GM08714 (cell line): Measurements from ENCODE around the gene FBXW2.

ENCODE experiments used
- H3K4me3 ChIP-seq: fragments of 200-500 bp; sonication (Bioruptor generic); 2 replicates; pipeline ENCODE4 v1.5.1; 2014; ENCODE audit warnings: mild to moderate bottlenecking, low read length, inconsistent platforms
- ZNF274 ChIP-seq: IDR thresholded peaks from 2 replicates; pipeline ENCODE4 v1.6.1; 2012; ENCODE audit warnings: mild to moderate bottlenecking, low read depth, low read length

FBXW2 gene, protein sequence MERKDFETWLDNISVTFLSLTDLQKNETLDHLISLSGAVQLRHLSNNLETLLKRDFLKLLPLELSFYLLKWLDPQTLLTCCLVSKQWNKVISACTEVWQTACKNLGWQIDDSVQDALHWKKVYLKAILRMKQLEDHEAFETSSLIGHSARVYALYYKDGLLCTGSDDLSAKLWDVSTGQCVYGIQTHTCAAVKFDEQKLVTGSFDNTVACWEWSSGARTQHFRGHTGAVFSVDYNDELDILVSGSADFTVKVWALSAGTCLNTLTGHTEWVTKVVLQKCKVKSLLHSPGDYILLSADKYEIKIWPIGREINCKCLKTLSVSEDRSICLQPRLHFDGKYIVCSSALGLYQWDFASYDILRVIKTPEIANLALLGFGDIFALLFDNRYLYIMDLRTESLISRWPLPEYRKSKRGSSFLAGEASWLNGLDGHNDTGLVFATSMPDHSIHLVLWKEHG

DNA sequence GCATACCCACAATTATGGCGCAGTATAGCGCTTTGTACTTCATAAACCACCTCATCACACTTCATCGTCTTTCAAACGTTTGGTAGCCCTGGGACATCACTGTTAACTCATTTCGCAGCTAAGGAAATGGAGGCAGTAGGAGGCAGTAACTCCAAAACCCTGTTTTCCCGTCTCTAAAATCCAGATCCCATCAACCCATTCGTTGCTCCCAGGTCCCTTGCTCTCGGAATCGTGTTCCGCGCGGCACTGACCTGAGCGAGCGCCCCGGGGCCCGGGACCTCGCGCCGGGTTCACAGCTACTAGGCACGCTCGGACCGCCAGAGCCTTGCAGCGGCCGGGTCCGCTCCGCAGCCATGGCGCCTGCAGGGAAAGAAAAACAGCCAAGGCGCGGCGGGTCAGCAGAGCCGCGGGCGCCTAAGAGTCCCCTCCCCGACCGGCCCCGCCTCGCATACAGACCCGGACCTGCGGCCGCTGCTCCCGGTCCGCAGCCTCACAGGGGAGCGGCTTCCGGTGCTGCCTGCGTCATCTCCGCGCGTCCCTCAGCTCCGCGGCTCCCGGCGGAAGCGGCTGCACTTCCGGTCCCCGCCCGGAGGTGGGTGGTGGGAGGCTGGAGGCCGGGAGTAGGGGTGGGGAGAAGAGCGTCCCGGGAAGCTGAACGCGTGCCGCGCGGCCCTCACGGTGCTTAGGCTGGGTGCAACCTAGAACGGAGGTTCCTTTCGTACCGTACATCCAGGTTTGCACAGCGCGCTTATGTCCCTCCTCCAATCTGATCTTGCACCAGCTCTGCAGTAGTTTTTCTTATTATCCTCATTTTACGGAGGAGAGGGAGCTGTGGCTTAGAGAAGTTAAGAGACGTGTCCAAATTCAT lies at the start of gene FBXW2:
Gene FBXW2 (minus strand): TSS at position 519 of the 868 bp plus-strand sequence. CDS start 5,158 bp downstream, outside the sequence.
- no peak for TF ChIP-seq ZNF274
- H3K4me3 ChIP-seq, result peak within 1 kb of the TSS; percentile 99

DNA sequence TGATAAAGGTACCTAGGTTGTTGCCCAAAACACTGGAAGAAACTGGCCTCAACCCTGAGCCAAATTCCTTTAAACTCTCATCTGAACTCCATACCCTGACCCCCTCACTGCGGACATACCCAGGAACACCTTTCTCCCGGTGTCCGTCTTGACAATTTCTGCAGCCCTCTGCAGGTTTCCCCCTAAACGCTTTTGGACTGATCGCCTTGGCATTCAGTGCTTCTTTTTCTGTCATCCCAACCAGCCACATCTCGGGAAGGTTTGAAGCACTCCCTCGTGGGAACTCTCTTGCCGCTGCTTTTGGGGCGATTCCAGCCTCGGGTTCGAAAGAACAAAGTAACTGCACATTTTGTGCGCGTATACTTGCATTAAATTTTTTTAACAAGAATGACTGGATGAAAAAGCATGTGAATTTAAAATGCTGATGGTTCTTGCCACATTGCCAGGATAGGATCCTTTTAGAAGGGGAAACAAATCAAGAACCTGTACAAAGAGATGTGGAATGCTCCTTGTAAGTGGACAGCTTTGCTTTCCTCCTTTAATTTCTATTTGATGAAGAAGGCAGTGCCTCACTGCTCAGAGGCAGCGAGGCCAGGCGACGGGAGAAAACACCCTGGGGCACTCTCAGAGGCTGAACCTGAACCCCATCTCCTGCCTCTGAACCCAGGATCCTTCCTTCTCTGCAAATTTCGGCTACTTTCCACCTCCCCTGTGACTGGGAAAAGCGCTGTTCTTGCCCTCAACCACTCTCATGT lies 48.9 kb upstream of the FBXW2 start:
- peak overlapping the region; percentile 87 for H3K4me3 ChIP-seq
- TF ChIP-seq ZNF274, result no peak

DNA sequence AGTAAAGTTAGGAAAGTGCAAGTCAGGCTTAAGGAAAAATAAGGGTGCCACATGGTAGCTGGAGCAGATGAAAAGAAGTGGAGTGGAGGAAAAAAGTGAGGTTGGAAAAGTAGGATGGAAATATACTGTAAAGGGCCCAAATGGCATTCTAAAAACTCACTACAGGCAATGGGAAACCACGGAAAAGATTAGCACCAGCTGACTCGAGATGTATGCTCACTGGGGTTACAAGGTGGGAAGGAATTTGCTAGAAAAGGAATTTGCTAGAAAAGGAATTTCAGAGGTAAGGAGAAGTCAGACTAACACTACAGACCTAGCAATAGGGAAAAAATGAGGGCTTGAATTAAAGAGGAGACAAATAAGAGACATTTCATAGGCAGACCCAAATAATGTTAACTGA lies 45.9 kb upstream of the FBXW2 start:
- no peak overlapping the region for H3K4me3 ChIP-seq
- TF ChIP-seq ZNF274, result no peak

DNA sequence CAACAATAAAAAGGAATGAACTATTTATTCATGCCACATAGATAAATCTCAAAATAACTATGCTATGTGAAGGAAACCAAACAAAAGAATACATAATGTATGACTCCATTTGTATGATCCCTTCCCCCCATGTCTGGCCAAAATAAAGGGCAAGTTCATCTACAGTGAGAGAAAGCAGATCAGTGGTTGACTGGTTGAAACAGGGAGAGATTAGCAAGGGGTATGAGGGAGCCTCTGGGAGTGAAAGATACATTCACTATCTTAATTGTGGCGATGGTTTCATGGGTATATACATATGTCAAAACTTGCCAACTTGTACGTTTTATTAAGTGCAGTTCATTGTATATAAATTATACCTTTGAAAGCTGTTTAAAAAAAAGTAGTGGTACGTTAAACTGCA lies 44.7 kb upstream of the FBXW2 start:
- TF ChIP-seq ZNF274, result no peak
- H3K4me3 ChIP-seq, result no peak overlapping the region

DNA sequence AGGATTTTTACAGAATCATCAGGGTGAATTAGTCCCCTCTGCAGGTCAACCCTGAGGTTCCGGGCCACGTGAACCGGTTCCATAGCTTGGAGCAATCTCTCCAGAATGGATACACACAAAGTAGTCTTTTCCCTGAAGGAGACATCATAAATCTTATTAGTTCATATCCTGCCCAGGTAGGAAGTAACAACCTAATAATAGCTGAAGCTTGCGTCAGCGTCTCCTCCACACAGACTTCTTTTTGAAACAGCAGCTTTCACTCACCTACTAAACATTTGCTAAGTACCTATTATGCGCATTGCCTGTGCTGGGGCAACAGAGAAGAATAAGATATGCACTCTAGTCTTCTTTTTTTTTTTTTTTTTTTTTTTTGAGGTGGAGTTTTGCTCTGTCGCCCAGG lies 40.1 kb upstream of the FBXW2 start:
- TF ChIP-seq ZNF274, result no peak
- no peak overlapping the region for H3K4me3 ChIP-seq

DNA sequence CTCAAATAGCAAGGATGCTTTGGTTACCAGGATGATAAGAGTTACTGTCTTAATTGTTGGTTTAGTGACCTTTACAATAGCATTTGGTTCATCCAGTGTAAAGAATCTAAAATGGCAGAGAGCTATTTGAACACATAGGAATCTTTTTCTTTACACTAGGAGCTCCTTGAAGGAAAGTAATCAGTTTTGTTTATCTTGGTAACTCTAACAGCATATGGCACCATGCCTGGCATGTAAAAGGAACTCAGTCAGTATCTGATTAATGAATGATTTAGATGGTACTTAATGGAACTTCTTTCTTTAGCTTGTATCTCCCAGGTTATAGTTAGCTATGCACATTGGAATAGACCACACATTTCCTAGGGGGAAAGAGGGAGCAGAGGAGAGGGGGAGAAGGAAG lies 39.6 kb upstream of the FBXW2 start:
- TF ChIP-seq ZNF274, result no peak
- H3K4me3 ChIP-seq, result no peak overlapping the region

DNA sequence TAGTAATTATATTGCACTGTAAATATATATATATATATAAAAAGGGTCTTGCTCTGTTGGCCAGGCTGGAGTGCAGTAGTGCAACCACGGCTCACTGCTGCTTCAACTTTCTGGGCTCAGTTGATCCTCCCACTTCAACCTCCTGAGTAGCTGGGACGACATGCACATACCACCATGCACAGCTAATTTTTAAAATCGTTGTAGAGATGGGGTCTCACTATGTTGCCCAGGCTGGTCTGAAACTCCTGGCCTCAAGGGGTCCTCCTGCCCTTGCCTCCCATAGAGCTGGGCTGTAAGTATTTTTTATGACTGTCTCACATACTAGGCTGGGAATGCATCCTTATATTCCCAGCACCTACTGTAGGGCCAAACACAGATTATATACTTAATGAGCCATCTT lies 37.6 kb upstream of the FBXW2 start:
- TF ChIP-seq ZNF274, result no peak
- H3K4me3 ChIP-seq, result no peak overlapping the region

DNA sequence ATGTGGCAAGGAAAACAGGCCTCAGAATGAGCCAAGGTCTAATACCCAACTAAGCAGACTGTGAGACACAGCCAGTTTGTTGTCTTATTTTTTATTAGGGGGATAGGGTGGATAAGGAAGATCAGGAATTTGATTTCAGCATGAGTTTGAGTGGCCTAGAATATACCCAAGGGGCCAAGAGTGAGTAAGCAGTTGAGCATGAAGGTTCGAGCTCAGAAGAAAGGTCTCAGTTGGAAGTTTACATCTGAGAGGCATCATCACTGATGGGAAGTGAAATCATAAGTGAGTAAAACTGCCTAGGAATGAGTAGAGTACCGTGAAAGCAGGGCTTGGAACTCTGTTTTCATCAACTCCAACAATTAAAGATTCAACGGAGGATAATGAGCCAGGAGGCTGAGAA lies 36.9 kb upstream of the FBXW2 start:
- TF ChIP-seq ZNF274, result no peak
- no peak overlapping the region for H3K4me3 ChIP-seq

DNA sequence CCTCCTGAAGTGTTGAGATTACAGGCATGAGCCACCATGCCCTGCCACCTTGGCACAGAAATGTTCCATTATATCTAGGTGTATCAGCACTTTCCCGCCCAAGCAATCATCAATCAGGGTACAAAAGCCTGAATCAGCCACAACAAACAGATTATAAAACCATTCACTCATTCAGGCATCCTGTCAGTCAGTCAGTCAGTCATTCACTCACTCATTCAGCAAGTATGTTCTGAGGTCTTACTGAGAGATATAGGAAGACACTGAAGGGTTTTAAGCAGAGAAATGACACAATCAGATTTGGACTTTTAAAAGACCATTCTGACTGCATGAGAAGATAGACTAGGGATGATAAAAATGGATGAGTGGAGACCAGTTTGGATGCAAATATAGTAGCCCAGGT lies 36.4 kb upstream of the FBXW2 start:
- no peak for TF ChIP-seq ZNF274
- no peak overlapping the region for H3K4me3 ChIP-seq

DNA sequence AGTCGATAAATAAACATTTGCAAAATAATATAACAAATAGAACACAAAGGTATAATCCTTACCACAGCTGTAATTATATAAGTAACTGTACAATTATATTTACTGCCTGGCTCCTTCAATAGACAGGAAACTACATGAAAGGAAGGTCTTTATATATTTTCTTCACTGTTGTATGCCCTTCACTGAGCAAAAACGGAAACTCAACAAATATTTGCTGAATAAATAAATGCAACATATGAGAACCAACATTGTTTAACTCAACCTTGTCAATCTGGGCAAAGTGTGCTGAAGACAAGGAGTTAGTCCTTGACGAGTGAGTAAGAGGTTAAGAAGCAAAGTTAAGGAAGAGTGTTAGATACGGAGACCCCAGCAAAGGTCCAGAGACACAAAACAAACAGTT lies 26.9 kb upstream of the FBXW2 start:
- no peak for TF ChIP-seq ZNF274
- no peak overlapping the region for H3K4me3 ChIP-seq

DNA sequence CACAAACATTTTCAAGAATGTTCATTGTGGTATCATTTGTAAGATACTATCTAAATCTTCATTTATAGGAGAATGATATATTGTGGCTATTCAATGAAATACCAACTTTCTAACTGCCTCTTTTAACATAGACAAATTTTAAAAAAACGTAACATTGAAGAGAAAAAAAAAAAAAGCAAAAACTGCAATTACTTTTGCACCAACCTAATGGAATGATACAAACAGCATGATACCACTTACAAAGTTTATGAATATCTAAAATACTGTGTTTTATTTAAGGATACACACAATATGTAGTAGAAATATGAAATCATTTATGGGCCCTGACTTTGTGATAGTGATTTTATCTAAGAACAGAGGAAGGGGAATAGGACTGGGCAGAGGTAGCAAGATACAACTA lies 25.4 kb upstream of the FBXW2 start:
- H3K4me3 ChIP-seq, result no peak overlapping the region
- no peak for TF ChIP-seq ZNF274

DNA sequence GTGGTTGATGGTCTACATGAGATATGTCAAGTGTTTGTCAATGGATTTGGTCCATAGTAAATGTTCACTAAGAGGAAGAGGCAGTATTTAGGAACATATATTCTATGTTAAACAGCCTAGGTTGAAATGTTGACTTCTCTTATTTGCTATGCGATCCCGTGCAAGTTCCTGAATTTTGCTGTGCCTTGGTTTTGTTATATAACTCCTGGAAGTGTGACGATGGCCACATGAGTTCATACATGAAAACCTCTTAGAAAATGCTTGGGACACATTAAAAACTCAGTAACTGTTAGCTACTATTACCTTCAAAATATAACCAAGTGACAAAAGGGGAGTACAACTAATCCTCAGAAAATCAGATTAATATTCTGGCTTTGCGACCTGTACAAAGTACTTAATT lies 21.9 kb upstream of the FBXW2 start:
- H3K4me3 ChIP-seq, result no peak overlapping the region
- TF ChIP-seq ZNF274, result no peak

DNA sequence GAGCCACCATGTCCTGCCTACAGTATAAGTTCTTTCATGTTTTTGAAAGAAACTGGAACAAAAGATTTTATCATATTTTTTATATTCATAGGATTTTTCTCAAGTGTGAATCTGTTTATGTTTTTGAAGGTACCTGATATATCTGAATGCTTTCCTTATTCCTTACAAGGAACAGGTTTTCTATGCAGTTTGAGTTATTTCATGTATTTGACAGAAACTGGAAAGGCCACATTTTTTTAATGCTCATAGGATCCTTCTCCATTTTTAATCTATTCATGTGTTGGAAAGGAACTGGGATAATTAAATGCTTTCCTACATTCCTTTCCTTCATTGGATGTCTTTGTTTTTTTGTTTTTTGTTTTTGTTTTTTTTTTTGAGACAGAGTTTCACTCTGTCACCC lies 15.7 kb upstream of the FBXW2 start:
- no peak for TF ChIP-seq ZNF274
- no peak overlapping the region for H3K4me3 ChIP-seq
